GM21423 (cell line): ENCODE results near the gene C1orf87.
"Not testable (repeated sequence)": the region's sequence is repeated elsewhere in the genome, so short reads cannot be mapped to it uniquely, and the experiment has no call there.

Source experiments
- ATAC-seq: cut with Tn5 transposase; IDR thresholded peaks from one replicate; pipeline ENCODE4 v1.9.1; 2021; ENCODE audit warnings: mild to moderate bottlenecking, moderate library complexity; ENCODE audit not compliant: unreplicated experiment

The C1orf87 gene

DNA sequence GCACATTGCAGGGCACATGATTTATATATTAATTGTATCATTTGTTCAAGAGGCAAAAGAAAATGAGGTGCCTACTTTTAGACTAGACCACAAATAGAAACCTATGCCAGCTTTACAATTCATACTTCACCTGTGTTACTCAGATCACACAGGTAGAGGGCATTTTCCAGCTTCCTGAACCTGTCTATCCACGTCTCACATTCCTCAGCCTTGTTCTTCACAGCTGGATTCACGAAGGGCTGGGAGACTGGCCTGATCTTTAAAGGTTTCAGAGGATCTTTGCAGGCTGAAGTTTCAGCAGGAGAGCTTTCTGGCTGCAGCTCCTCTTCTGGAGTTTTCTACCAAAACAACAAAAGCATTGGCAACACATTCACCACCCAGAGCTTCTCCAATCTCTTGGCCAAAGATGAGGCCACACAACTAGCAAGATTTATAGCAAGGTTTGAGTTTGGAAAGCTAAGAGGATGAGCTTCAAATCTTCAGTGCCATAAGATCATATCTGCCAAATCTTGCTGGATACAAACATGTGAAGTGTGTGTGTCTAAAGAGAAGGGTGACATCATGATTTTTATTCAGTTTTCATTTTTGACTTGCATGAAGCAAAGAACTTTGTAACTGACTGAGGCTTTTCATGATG lies 76.0 kb downstream of the C1orf87 start:
- no peak for ATAC-seq

- no peak for ATAC-seq
Measured at GRCh38 chr1:59994302-59995198, 79.0 kb downstream of the C1orf87 start.

DNA sequence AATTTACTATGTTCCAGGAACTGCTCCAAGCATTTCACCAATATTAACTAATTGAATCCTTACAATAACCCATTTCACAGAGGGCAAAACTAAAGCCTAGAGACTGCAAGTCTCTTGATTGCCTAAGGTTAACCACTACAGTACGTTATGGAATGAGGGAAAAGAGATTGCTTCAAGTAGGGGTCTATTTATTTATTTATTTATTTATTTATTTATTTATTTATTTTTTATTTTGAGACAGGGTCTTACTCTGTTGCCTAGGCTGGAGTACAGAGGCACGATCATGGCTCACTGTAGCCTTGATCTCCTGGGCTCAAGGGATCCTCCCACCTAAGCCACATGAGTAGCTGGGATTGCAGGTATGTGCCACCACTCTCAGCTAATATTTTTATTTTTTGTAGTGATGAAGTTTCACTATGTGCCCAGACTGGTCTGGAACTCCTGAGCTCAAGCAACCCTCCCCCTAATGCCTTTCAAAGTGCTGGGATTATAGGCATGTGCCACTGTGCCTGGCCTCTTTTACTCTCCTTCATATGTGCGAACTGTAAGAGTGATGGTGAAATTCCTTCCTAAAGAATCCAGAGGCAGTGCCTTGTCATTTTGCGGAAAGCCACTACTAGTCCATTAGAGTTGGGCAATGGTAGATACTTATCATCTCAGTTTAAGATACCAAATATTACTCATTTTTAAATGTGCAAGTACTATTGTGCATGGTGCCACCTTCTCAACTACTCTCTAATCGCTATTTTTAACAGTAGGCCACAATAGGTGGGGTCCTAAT lies 81.3 kb downstream of the C1orf87 start:
- ATAC-seq = no peak

DNA sequence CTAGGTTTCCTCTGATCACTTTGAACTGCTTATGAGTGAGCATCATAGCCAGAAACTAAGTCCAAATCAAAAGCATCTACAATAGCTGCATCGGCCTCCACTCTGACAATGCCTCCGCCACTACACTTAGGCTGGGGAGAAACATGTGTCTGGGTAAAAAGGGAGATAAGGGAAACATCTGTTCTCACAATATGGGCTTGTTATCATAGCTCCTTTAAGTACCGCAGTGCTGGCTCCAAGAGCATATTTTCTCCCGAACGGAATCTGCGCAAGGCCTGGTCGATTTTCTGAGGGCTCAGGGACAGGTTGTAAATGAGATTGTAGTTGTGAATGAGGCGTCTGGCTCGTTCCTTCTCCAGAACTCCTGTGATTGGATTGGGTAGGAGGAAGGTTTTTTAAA lies 83.1 kb downstream of the C1orf87 start:
- ATAC-seq = no peak

DNA sequence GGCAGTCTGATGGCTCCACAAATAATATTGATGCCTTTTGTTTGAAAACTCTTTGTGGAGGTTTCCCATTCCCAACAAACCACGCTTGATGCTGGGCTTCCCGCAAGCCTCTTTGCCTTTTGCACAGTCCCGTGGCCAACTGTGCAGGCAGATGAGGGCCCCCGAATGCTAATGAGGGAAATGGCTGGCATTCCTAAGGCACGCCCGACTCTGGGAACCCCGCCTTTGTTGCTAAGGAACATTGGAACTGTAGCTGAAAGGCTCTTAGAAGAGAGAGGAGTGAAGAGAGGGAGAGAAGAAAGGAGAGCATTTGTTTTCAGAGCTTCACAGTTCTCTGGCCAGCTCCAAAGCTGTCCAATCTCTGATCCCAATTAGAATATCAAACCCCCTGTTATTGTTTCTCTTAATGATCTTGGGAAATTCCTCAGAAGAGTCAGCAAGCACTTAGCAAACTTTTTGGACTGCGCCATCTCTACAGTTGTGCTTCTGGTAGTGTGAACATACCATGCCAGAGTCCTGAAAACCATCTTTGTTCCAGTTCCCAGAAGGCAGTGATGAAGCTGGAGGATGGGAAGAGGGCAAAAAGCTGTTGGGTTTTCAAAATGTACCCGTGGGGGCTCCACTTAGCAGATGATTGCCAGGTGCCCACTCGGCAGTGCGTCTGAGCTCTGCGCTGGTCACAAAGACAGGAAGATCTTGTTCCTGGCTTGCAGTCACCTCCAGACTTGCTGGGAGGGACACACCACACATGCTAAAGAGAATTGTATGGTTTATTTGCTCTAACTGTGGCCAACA lies 86.9 kb downstream of the C1orf87 start:
- ATAC-seq = no peak

DNA sequence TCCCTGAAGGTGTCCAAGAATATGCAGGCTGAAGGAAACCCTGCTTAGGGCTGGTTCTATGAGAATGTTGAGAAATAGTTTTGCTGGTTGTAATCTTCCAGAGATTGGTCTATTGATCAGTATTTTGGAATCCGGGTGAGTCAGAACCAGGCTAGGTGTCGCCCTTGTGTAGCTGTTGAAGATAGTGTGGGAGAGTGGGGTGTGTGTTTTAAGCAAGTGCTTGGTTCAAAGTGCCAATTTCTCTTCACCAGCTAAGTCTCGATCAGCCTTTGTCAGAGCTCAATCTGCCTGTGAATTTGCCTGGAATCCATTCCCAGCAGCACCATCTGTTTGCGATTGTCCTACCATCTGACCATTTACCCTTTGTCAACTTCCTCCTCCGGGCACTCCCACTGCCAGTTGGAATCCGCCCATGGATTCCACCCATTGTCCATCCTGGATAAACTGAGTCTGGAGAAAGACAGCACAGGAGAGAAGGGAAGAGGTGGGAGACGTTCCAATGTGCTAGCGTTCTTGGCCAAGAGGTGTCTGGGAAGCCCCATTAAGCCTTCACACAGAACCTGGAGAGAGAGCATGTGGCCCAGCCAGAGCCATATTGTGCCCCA lies 87.6 kb downstream of the C1orf87 start:
- no peak for ATAC-seq

- no peak for ATAC-seq
Measured at GRCh38 chr1:59979666-59980065, 93.9 kb downstream of the C1orf87 start.

GRCh38 chr1:59978511-59978910 lies 95.1 kb downstream of the C1orf87 start:
- ATAC-seq = no peak

DNA sequence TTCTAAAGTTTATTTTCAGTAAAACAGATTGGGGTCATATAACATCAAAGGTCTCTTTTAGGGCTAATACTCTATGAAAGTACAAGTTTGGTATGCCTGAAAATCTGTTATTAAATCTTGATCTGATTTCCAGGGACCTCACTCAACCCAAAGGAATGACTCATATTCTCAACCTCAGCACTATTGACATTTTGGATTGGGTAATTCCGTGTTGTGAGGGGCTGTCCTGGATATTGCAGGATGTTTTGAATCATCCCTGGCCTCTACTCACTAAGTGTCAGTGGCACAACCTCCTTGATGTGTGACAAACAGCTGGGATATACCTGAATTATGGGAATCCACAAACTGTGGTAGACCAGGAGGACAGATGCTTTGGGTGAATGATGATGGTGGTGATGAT lies 95.5 kb downstream of the C1orf87 start:
- no peak for ATAC-seq

GRCh38 chr1:59977075-59977410 lies 96.5 kb downstream of the C1orf87 start:
- no peak for ATAC-seq

DNA sequence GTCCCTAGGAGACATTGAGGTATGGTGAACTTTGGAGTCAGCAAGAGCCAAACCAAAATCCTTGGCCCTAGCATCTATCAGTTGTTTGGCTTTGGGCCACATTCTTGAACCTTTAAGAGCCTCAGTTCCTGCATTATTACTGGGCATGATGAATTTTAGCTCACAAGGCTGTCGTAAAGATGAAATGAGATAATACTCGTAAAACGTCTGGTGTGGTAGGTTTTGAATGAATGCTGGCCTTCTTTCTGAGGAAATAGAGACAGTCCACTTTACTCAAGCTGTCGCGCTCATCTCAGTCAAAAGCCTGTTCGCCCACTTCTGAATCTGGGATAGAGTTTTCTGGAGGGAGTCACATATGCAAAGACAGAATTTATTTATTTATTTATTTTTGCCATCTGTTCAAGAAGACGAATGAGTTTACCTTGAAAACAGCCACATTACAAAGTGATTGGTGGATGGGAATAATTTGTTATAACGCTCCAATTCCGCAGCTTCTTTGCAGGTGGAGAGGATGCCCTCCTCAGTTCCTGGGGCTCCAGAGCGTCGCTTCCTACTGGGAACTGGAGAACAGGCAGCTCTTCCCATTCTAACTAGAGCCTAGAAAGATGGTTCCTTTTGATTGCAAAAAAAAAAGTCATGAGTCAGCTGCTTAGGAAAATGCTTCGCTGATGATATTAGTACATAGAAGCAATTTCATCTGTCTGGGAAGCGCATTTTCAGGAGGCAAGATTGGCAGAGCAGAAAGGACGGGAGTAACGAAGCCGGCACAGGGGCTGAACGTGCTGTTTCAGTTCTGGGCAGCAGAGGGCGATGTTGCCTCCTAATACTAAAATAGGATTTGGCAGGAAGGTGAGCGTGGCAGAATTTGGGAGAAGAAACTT lies 97.1 kb downstream of the C1orf87 start:
- ATAC-seq = peak; percentile 70

- no peak for ATAC-seq
Measured at GRCh38 chr1:59973719-59974118, 99.9 kb downstream of the C1orf87 start.

GRCh38 chr1:59972216-59972927 lies 101.2 kb downstream of the C1orf87 start:
- no peak for ATAC-seq

DNA sequence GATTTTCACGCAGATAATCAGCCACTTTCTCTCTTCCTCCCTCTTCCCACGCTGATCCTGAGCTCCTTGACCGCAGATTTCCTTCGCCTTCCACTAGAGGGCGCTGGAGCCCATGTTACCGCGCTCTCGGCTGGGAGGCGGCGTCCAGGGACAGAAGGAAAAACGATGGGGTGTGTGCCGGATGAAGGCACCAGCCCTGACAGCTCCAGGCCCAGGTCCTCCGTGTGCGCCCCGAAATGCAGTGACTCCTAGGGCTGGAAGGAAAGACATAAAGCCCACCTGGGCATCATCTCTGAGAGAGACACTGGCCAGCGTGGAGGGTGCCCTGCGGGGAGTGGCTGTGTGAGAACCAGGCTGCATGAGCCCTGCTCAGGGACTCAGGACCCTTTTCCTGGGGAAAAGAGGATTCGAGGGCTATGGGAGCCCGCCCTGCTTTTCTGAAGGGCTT lies 102.1 kb downstream of the C1orf87 start:
- peak; percentile 79 for ATAC-seq

- not testable (repeated sequence) for ATAC-seq
Measured at GRCh38 chr1:59969542-59970175, 103.9 kb downstream of the C1orf87 start.

DNA sequence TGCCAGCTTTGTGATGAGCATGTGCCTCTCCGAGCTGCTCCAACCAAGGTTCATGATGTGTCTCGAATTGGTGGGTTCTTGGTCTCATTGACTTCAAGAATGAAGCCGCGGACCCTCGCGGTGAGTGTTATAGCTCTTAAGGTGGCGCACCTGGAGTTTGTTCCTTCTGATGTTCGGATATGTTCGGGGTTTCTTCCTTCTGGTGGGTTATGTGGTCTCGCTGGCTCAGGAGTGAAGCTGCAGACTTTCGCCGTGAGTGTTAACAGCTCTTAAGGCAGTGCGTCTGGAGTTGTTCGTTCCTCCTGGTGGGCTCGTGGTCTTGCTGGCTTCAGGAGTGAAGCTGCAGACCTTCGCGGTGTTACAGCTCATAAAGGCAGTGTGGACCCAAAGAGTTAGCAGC lies 104.8 kb downstream of the C1orf87 start:
- not testable (repeated sequence) for ATAC-seq

GRCh38 chr1:59967780-59968179 lies 105.8 kb downstream of the C1orf87 start:
- ATAC-seq = no peak

- no peak for ATAC-seq
Measured at GRCh38 chr1:59967141-59967697, 106.4 kb downstream of the C1orf87 start.
